CD14-positive monocyte (primary cell): ENCODE measurements around the gene CTRB1. TPM values are rescaled to one million over a fixed set of nuclear protein-coding genes. Genes with fewer than 3 reads are reported as not detected.

Experiments
- DNase-seq, 3 donors: peaks; one replicate each; pipeline ENCODE4 v3.0.0-alpha.2; 2011 to 2022
- H2AFZ ChIP-seq: 2 replicates; pipeline ENCODE4 v1.6.0; 2012; ENCODE audit warnings: mild to moderate bottlenecking, low read depth, low read length, inconsistent platforms; ENCODE audit not compliant: insufficient read depth, poor library complexity, severe bottlenecking
- H3K27ac ChIP-seq, 2 donors: 1 replicate in 1 of 2; 2 replicates in 1 of 2; pipeline ENCODE4 v1.5.1; 2012 to 2013; ENCODE audit warnings: low read length in 2 of 2, control low read depth in 1 of 2, inconsistent platforms in 1 of 2, low read depth in 1 of 2, mild to moderate bottlenecking in 1 of 2
- H3K27me3 ChIP-seq, 2 donors: one replicate each; pipeline versions ENCODE4 v1.6.0 to v1.6.1; 2011 to 2013; ENCODE audit warnings: low read length in 2 of 2; ENCODE audit not compliant: control insufficient read depth in 2 of 2, insufficient read depth in 2 of 2
- H3K36me3 ChIP-seq, 2 donors: replicated peaks in 1 of 2; 1 replicate in 1 of 2; 2 replicates in 1 of 2; pipeline versions ENCODE4 v1.5.1 to v1.6.1; 2012 to 2013; ENCODE audit warnings: low read length in 2 of 2, control low read depth in 1 of 2, inconsistent platforms in 1 of 2, mild to moderate bottlenecking in 1 of 2; ENCODE audit not compliant: insufficient read depth in 2 of 2, control insufficient read depth in 1 of 2
- H3K4me1 ChIP-seq, 2 donors: 1 replicate in 1 of 2; 2 replicates in 1 of 2; pipeline versions ENCODE4 v1.5.1 to v1.6.1; 2012 to 2013; ENCODE audit warnings: low read length in 2 of 2, control low read depth in 1 of 2, inconsistent platforms in 1 of 2, mild to moderate bottlenecking in 1 of 2, moderate library complexity in 1 of 2; ENCODE audit not compliant: insufficient read depth in 2 of 2, control insufficient read depth in 1 of 2
- H3K4me2 ChIP-seq: replicated peaks from 2 replicates; pipeline ENCODE3; 2012; ENCODE audit warnings: low read length, moderate library complexity, mild to moderate bottlenecking; ENCODE audit not compliant: poor library complexity, severe bottlenecking; ENCODE audit errors: extremely low read depth
- H3K4me3 ChIP-seq, 3 experiments: fragments of 200-600 bp in 1 of 3; sonication (generic) in 1 of 3; replicated peaks in 1 of 3; 1 replicate in 2 of 3; 2 replicates in 1 of 3; pipeline ENCODE4 v1.5.1; 2011 to 2013; ENCODE audit warnings: low read length in 3 of 3, mild to moderate bottlenecking in 3 of 3, control low read depth in 2 of 3, low read depth in 2 of 3, inconsistent platforms in 1 of 3, moderate library complexity in 1 of 3
- H3K79me2 ChIP-seq: 2 replicates; pipeline ENCODE4 v1.6.0; 2012; ENCODE audit warnings: mild to moderate bottlenecking, control low read depth, inconsistent platforms, low read length, moderate library complexity; ENCODE audit not compliant: insufficient read depth
- H3K9ac ChIP-seq: 2 replicates; pipeline ENCODE4 v1.6.0; 2017; ENCODE audit warnings: low read length, mild to moderate bottlenecking; ENCODE audit not compliant: insufficient read depth, poor library complexity, severe bottlenecking
- H3K9me3 ChIP-seq, 2 donors: replicated peaks in 1 of 2; 1 replicate in 1 of 2; 2 replicates in 1 of 2; pipeline versions ENCODE4 v1.5.1 to v1.6.1; 2012 to 2013; ENCODE audit warnings: low read length in 2 of 2, control low read depth in 1 of 2; ENCODE audit not compliant: control insufficient read depth in 1 of 2, insufficient read depth in 1 of 2
- H4K20me1 ChIP-seq: 2 replicates; pipeline ENCODE4 v1.6.0; 2012; ENCODE audit warnings: mild to moderate bottlenecking, low read length, control low read depth, moderate library complexity; ENCODE audit not compliant: insufficient read depth
- H3K27ac Mint-ChIP-seq, 7 donors: one replicate each; pipeline ENCODE4 v1.8.0; 2020; ENCODE audit warnings: mild to moderate bottlenecking in 7 of 7, mixed read lengths in 7 of 7, moderate library complexity in 6 of 7, inconsistent platforms in 2 of 7
- H3K27me3 Mint-ChIP-seq, 3 donors: one replicate each; pipeline ENCODE4 v1.8.0; 2021 to 2022; ENCODE audit warnings: low read depth in 3 of 3, mild to moderate bottlenecking in 3 of 3, mixed read lengths in 3 of 3, moderate library complexity in 3 of 3, inconsistent platforms in 1 of 3
- H3K36me3 Mint-ChIP-seq, 2 donors: one replicate each; pipeline ENCODE4 v1.8.0; 2020; ENCODE audit warnings: mixed read lengths in 2 of 2, inconsistent platforms in 1 of 2, mild to moderate bottlenecking in 1 of 2
- H3K4me1 Mint-ChIP-seq: one replicate; pipeline ENCODE4 v1.8.0; 2020; ENCODE audit warnings: mild to moderate bottlenecking, mixed read lengths
- H3K4me3 Mint-ChIP-seq, 2 donors: one replicate each; pipeline ENCODE4 v1.8.0; 2020; ENCODE audit warnings: mild to moderate bottlenecking in 2 of 2, mixed read lengths in 2 of 2, moderate library complexity in 1 of 2
- H3K9me3 Mint-ChIP-seq, 7 donors: one replicate each; pipeline ENCODE4 v1.8.0; 2020 to 2022; ENCODE audit warnings: mixed read lengths in 7 of 7, mild to moderate bottlenecking in 6 of 7, moderate library complexity in 6 of 7, inconsistent platforms in 2 of 7
- WGBS: methylation state at CpG from one replicate; pipeline ENCODE4 v1.1.5; 2013; ENCODE audit warnings: missing lambda C conversion rate; ENCODE audit not compliant: insufficient coverage; 5-methylcytosine and 5-hydroxymethylcytosine counted together
- intact Hi-C, 2 donors: fragments of 100-400 bp; cut with micrococcal nuclease; formaldehyde crosslinking; loops; one replicate each; pipeline versions ENCODE4 v1.15.0 to v1.15.1; 2023
- polyA plus RNA-seq, 3 donors: library from polyadenylated mRNA; depleted of rRNA in 1 of 3; unstranded in 2 of 3; stranded (reverse) in 1 of 3; fragments of 300-500 nt in 2 of 3; fragments of >200 nt in 1 of 3; fragmentation: Illumina TruSeq in 2 of 3; gene quantifications; 1 replicate in 2 of 3; 2 replicates in 1 of 3; pipeline ENCODE4 v1.2.3, GENCODE V29; 2012 to 2021
- TF ChIP-seq, protein P1 (sequence below): fragments of 200-600 bp; IDR thresholded peaks from one replicate; pipeline ENCODE4 v1.8.0; 2022; ENCODE audit warnings: antibody characterized with exemption, mild to moderate bottlenecking

Gene CTRB1
- polyA plus RNA-seq, 3 donors = not detected

DNA sequence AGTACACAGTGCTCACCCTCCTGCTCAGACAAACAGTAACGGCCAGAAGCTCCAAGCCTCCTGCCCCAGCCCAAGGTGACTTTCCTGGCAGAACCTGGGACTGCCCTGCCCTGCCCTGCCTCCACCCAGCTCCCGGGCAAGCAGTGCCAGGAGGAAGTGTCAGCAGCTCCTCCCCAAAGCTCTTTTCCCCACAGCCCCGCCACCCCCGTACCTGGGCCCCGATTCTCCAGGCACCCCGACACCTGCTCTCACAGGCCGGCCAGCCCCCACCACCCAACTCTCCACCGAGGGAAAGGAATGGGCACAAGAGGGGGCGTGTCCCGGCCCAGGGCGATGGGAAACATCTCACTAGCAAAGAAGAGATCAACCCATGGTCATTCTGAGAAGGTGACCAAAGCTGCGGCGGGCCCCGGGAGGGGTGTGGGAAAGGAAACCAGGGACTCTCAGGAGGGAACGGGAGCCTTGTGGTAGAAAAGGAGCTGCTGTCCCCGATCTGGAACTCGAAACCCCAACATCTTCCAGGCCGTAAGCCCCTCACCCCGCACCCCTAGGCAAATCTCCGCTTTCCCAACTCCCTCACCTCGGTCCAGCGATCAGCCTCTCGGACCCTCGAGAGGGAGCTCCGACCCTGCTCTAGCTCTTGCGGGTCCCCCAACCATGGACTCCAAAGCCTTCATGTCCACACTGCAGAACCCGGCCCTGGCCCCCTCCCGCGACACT, 31.5 kb downstream of the CTRB1 start:
- Mint-ChIP-seq H3K4me1 (peaks cover 2% of the 10 kb centered on the region), H3K27me3 (peaks cover 84 to 98% (median 89%) of the 10 kb centered on the region in 3 donors), H3K36me3 (peaks cover 0 to 1% of the 10 kb centered on the region in 2 donors), H3K9me3 (peaks cover 0 to 12% (median 2%) of the 10 kb centered on the region in 7 donors), H3K27ac (peak overlapping the region in 1 of 7 donors; percentile 37), H3K4me3 (peak overlapping the region; percentile 27 to 80)
- peaks cover 0 to 14% of the 10 kb centered on the region in 2 donors for H3K9me3 ChIP-seq
- H3K36me3 ChIP-seq = no peaks in the 10 kb centered on the region
- H3K4me3 ChIP-seq = no peak overlapping the region
- H3K27ac ChIP-seq = no peak overlapping the region
- intact Hi-C loops = no loop called here
- no peaks in the 10 kb centered on the region for H3K79me2 ChIP-seq
- peaks cover 11 to 93% of the 10 kb centered on the region in 2 donors for H3K27me3 ChIP-seq
- WGBS = 8% methylated on average over 12 of the region's 29 CpGs
- H3K4me1 ChIP-seq = peaks cover 1% of the 10 kb centered on the region in 2 donors
- TF ChIP-seq, protein P1, sequence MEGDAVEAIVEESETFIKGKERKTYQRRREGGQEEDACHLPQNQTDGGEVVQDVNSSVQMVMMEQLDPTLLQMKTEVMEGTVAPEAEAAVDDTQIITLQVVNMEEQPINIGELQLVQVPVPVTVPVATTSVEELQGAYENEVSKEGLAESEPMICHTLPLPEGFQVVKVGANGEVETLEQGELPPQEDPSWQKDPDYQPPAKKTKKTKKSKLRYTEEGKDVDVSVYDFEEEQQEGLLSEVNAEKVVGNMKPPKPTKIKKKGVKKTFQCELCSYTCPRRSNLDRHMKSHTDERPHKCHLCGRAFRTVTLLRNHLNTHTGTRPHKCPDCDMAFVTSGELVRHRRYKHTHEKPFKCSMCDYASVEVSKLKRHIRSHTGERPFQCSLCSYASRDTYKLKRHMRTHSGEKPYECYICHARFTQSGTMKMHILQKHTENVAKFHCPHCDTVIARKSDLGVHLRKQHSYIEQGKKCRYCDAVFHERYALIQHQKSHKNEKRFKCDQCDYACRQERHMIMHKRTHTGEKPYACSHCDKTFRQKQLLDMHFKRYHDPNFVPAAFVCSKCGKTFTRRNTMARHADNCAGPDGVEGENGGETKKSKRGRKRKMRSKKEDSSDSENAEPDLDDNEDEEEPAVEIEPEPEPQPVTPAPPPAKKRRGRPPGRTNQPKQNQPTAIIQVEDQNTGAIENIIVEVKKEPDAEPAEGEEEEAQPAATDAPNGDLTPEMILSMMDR = no peak
- H3K9ac ChIP-seq = no peak overlapping the region
- no peak overlapping the region for H3K4me2 ChIP-seq
- no peak overlapping the region for H2AFZ ChIP-seq
- no peak for DNase-seq
- H4K20me1 ChIP-seq = no peaks in the 10 kb centered on the region

DNA sequence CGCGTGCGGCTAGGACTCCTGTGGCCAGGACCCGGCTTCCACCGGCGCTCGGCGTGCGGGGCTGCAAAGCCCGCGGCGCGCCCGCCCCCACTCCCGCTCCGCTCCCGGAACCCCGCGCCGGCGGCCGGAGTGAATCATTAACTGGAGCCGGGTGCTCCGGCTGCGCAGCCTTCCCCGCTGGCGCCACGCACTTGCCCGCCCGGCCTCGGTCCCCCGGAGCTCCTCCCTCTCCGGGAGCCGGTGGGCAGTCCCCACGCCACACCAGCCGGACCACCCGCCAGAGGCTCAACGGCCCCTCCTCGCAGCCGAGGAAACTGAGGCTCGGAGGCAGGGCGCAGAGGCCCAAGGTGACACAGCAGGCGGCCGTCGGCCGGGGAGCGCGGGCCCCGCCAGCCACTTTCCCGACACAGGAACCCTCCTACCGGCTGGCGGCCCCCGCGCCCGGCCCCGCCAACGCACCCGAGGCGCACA, 32.1 kb downstream of the CTRB1 start:
- under 1% methylated on average over 59 of the region's 59 CpGs for WGBS
- peaks cover 88 to 99% (median 92%) of the 10 kb centered on the region in 3 donors for H3K27me3 Mint-ChIP-seq

More for the DNA sequence above, 32.1 kb downstream of the CTRB1 start:
- H3K27ac ChIP-seq = no peak overlapping the region
- H3K4me1 ChIP-seq = no peaks in the 10 kb centered on the region
- no peak overlapping the region for H3K4me2 ChIP-seq
- intact Hi-C loops = no loop called here
- Mint-ChIP-seq H3K9me3 (peaks cover 0 to 11% (median 2%) of the 10 kb centered on the region in 7 donors), H3K36me3 (peaks cover 0 to 1% of the 10 kb centered on the region in 2 donors), H3K4me1 (peaks cover 2% of the 10 kb centered on the region), H3K4me3 (peak overlapping the region in 1 of 2 donors; percentile 80), H3K27ac (no peak overlapping the region)
- TF ChIP-seq, protein P1 = no peak
- peaks cover 11 to 91% of the 10 kb centered on the region in 2 donors for H3K27me3 ChIP-seq
- no peak overlapping the region for H3K4me3 ChIP-seq
- no peaks in the 10 kb centered on the region for H3K79me2 ChIP-seq
- DNase-seq = no peak
- H2AFZ ChIP-seq = no peak overlapping the region
- no peaks in the 10 kb centered on the region for H4K20me1 ChIP-seq
- peaks cover 0 to 14% of the 10 kb centered on the region in 2 donors for H3K9me3 ChIP-seq
- H3K9ac ChIP-seq = no peak overlapping the region
- H3K36me3 ChIP-seq = no peaks in the 10 kb centered on the region
